ENCODE measurements around the gene PHEX.
A peak's percentile ranks its signal among the peaks of the same experiment; 100 is the strongest.

PHEX gene

DNA sequence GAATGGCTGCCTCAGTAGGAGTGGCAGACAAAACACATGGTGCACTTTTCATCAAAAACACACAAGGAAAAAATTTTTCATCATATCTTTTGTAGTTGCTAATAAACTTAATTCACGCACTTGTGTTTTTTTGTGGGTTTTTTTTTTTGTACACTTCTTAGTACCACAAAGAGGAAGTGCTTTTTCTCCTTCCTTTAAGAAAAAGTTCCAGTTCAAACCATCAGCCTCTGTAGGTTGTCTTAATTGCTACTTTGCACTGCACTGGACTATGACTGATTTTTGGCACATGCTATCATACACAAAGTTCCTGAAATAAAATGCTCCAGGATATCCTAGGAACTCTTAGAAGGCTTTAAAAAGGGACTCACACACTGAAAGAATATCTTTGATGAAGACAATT, at the start of gene PHEX:
TSS of gene PHEX (plus strand) at position 242 of the 400 bp plus-strand sequence. CDS start 681 bp downstream, outside the sequence.
- no peak for DNase-seq (ENCODE audit: low read depth in 2 of 2)

DNA sequence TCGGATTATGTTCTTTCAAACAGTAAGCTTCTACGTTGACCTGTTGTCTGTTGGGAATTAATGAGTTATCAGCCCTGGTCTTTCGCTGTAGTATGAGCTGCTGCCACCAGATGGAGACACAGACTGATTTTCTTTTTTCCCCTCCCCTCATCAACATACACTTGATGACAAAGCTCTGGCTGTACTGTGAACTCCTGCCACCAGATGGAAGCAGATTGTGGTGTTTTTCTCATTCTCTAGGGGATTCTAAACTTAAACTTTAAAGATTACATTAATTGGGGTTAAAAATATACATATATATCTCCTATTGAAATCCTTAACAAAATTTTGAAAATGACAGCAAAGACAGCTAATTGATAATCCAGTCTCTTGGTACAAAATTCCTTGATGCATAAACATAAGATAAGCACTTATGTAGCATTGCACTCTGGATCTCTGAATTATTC, 46.8 kb upstream of the PHEX start:
- DNase-seq (ENCODE audit: low read depth in 2 of 2): peak; percentile 33 to 41

DNA sequence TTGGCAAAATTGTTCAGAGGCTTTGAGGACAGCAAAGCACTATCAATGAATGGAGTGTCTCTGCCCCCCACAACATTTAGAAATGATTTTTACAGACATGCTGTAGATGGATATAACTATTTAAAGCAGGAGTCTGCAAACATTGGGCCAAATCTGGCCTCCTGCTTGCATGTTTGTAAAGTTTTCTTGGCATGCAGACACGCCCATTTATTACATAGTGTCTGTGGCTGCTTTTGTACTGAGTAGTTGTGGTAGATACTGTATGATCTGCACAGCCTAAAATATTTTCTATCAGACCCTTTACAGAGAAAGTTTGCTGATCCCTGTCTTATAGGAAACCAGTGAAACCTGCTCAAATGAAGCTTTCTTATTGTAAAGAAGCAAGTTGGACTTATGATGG, 45.5 kb upstream of the PHEX start:
- no peak for DNase-seq (ENCODE audit: low read depth in 2 of 2)

DNA sequence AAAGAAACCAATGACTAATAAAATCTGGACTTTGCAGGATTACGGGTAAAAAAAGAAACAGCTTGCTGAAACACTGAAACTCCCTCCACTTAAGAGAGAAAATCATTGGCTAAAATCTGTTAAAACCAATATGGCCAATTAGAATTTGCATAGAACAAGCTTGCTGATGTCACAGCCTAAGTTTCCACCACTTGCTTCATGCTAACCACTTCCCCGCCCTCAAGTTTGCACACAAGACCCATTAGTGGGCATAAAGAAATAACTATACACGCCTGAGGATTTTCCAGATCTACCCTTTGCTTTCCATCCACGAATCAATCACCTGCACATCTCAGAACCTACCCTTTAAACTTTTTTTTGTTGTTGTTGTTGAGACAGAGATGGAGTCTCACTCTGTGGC, 42.7 kb upstream of the PHEX start:
- DNase-seq (ENCODE audit: low read depth in 2 of 2): no peak

DNA sequence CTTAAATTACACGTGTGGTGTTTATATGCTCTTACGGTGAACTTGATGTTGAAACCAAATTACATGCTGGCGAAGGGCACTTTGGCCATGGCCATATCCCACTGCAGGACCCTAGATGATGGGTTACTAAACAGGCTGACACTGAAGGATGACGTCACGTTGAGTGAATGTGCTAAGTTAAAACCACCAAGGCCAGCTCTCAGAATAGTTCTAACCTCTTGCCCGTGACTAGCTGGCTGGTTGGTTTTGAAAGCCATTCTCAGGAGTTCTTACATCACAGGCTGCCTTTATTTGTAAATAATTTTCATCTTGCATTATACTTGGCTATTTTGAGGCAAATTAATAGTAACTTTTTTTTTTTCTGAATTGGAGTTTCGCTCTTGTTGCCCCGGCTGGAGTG, 41.3 kb upstream of the PHEX start:
- no peak for DNase-seq (ENCODE audit: low read depth in 2 of 2)

- DNase-seq (ENCODE audit: low read depth in 2 of 2): no peak
These were observed 40.6 kb upstream of the PHEX start for GRCh38 chrX:21991504-21991903.

DNA sequence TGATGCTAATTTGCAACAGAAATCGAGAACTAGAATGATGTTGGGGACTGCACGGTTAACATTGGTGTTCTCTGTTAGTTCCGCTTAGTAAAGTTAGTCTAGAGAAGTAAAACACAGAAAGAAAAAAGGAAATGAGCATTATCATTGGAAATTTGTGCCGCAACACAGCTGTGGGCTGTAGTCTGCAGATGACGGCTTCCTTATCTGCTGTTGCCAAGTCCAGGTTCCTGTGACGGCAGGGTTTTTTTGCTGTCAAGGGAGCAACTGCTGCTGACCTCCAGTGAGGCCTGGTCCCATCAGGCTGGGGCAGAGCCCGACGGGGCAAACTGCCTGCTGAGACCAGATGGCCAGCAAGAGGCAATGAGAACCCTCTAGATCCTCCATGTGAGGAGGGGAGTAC, 38.9 kb upstream of the PHEX start:
- DNase-seq (ENCODE audit: low read depth in 2 of 2): no peak

DNA sequence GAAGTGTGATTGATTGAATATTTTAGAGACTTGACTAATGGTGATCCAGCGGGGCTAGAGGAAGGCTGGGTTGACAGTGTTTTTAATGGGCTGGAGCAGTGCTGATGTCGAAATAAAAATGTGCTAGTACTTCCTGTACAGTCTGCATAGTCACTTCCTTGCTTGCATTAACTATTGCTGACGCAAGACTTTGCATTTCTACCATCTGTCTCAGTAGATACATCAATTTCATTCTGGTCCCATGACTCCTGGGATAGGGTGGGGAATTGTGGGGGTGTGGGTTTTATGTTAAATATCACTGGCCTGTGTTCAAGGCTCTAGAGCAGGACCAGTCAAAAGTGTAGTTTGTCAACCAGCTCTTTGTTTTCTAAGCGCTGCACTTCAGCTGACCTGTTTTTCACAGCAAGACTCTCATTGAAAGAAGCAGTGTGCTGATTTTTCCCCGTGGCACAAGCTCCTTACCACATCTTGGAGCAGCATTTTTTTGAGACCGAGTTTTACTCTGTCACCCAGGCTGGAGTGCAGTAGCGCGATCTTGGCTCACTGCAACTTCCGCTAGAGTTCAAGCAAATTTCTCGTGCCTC, 35.2 kb upstream of the PHEX start:
- DNase-seq (ENCODE audit: low read depth in 2 of 2): no peak

- DNase-seq (ENCODE audit: low read depth in 2 of 2): no peak
These were observed 34.1 kb upstream of the PHEX start for GRCh38 chrX:21998037-21998436.

GRCh38 chrX:22004866-22005265, 27.3 kb upstream of the PHEX start:
- DNase-seq (ENCODE audit: low read depth in 2 of 2): no peak

- no peak for DNase-seq (ENCODE audit: low read depth in 2 of 2)
These were observed 20.1 kb upstream of the PHEX start for GRCh38 chrX:22012051-22012450.

DNA sequence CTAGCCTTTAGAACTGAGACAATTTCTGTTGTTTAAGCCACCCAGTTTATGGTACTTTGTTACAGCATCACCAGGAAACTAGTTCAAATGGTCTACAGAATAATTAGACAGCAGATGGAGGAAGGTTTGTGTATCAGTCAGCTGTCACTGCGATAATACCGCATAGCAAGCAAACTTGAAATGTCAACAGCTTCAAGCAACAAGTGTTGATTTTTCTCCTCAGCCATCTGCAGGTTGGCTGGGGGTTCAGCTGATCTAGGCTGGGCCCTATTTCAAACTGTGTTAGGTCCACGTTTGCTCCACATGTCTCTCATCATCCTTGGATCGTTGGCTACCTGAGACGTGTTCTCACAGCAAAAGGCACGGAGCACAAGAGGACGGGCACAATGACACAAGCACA, 19.2 kb upstream of the PHEX start:
- no peak for DNase-seq (ENCODE audit: low read depth in 2 of 2)

DNA sequence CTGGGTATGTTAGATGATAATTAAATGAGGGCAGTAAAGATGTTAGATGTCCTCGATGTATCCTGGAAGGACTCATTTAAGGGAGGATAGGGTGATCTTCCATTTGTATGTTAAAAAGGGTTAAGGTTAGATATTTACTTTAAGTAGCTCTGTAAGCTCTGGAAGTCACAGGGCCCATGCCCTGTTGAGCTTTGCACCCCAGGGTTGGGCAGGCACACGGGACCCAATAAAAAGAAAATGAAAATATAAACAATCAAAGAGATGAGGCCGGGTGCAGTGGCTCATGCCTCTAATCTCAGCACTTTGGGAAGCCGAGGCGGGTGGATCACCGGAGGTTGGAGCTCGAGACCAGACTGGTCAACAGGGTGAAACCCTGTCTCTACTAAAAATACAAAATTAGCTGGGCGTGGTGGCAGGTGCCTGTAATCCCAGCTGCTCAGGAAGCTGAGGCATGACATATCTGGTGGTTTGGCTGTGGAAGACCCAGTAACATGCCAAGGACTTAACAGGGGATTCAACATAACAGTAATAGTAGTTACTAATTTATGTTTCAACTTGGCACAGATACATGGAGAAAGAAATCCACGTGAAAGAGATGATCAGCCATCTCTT, 16.9 kb upstream of the PHEX start:
- no peak for DNase-seq (ENCODE audit: low read depth in 2 of 2)

GRCh38 chrX:22021751-22022324, 10.3 kb upstream of the PHEX start:
- no peak for DNase-seq (ENCODE audit: low read depth in 2 of 2)

GRCh38 chrX:22024577-22024976, 7.5 kb upstream of the PHEX start:
- no peak for DNase-seq (ENCODE audit: low read depth in 2 of 2)

GRCh38 chrX:22025751-22026150, 6.4 kb upstream of the PHEX start:
- no peak for DNase-seq (ENCODE audit: low read depth in 2 of 2)

DNA sequence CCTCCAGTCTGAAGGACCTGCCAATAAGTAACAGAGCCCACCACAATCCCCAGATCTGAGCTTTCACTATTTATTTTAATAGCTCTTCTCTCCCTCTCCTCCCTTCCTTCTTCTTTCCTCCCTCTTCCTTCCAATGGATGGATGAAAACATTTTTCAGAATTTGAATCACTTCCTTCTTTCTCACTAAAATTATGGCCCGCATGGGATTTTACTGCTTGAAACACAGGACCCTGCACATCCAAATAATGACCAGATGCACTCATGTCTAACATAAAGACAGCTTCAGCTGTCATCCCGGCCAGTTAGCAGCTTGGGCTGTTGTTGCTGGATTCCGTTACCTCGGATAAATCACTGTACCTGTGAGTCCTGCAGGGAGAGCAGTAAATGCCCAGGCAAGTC, 5.4 kb upstream of the PHEX start:
- no peak for DNase-seq (ENCODE audit: low read depth in 2 of 2)

- DNase-seq (ENCODE audit: low read depth in 2 of 2): no peak
These were observed 381 bp downstream of the PHEX start for GRCh38 chrX:22032506-22032905.

DNA sequence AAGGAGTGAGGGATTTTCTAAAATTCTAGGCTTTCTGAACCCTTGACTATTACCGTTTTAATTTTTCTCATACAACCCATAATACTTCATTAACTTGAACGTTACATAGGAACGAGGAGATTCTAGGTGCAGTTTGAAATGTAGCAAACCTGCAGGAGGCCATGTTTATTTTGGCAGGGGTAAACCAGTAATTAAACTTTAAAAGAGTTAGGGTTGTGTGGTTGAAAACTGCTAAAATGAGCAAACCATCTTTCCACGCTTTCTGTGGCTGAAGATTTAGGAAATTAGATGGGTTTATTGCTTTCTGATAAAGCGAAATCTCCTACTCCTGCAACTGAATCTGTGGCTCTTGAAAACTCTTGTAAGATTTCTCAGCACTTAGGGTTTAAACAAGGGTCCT, 1.7 kb downstream of the PHEX start:
- no peak for DNase-seq (ENCODE audit: low read depth in 2 of 2)

DNA sequence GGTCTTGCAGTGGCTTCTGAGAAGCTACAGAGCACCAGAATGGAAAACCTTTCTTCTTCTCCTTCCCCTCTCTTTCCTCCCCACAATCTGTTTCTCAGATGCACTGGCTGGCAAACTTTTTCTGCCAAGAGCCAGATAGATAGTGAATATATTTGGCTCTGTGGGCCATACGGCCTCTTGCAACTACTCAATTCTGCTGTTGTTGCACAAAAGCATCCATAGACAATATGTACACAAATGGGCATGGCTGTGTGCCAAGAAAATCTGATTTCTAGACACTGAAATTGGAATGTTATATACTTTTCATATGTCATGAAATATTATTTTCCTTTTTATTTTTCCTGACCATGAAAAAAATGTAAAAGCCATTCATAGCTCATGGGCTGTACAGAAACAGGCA, 3.1 kb downstream of the PHEX start:
- DNase-seq (ENCODE audit: low read depth in 2 of 2): no peak

- no peak for DNase-seq (ENCODE audit: low read depth in 2 of 2)
These were observed 5.1 kb downstream of the PHEX start for GRCh38 chrX:22037225-22037624.

DNA sequence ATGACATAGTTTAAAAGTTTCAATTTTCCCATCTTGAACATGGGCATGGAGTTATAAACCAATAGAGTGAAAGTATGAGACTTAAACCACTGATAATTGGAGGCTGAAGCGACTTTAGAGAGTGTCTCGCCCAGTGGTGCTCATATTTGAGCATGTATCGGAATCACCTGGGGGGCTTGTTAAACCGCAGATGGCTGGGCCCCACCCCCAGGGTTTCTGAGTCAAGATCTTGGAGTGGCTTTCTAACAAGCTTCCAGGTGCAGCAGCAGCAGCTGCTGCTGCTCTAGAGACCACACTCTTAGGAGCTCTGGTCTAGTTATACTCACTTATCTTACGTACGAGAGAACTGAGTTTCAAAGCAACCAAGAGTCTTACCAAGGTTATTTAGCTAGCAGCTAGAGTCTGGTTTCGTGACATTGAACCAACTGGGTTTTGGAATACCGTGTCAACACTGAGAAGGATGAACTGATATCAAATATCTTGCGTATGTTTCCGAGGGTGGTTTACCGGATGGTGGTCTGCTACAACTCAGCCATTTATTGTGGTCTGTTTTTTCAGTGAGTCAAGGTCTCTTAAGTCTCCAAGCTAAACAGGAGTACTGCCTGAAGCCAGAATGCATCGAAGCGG, 5.9 kb downstream of the PHEX start:
- no peak for DNase-seq (ENCODE audit: low read depth in 2 of 2)

- no peak for DNase-seq (ENCODE audit: low read depth in 2 of 2)
These were observed 7.4 kb downstream of the PHEX start for GRCh38 chrX:22039541-22039940.
